Neural progenitor cell (in vitro differentiated cells): ENCODE data around the gene PTTG1IP.

Source experiments
- EZH2 ChIP-seq: fragments of 200-600 bp; sonication (generic); IDR thresholded peaks from 2 replicates; pipeline ENCODE4 v1.6.1; 2017; ENCODE audit warnings: antibody characterized with exemption, mild to moderate bottlenecking, moderate library complexity
- EZH2phosphoT487 ChIP-seq: fragments of 200-600 bp; sonication (generic); IDR thresholded peaks from 2 replicates; pipeline ENCODE4 v1.6.1; 2017; ENCODE audit warnings: antibody characterized with exemption
- TF ChIP-seq, protein P1 (sequence below): fragments of 200-600 bp; sonication (generic); IDR thresholded peaks from 2 replicates; pipeline ENCODE4 v1.5.1; 2017; ENCODE audit warnings: antibody characterized with exemption, mild to moderate bottlenecking

DNA sequence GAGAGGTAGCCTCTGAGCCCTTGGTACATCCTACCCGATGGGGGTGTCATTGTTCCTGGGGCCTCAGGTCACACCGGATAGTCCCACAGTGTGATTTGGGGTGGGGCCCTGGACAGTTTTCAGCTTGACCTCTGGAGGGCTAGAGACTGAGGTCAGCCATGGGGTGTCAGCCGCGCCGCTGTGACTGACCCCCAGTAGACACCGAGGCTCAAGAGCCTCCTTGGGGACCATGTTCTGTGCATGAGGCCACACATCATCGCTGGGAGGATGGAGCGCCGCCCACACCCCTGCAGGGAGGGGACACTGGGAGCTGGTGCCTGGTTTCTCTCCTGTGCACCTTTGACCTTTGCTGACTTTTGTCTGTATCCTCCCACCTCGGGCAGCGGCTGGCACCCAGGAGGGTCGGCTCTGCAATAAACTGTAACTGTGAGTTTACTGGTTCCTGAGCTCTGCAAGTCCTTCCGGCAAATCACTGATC is 24.6 kb upstream of the PTTG1IP start:
- TF ChIP-seq, protein P1, sequence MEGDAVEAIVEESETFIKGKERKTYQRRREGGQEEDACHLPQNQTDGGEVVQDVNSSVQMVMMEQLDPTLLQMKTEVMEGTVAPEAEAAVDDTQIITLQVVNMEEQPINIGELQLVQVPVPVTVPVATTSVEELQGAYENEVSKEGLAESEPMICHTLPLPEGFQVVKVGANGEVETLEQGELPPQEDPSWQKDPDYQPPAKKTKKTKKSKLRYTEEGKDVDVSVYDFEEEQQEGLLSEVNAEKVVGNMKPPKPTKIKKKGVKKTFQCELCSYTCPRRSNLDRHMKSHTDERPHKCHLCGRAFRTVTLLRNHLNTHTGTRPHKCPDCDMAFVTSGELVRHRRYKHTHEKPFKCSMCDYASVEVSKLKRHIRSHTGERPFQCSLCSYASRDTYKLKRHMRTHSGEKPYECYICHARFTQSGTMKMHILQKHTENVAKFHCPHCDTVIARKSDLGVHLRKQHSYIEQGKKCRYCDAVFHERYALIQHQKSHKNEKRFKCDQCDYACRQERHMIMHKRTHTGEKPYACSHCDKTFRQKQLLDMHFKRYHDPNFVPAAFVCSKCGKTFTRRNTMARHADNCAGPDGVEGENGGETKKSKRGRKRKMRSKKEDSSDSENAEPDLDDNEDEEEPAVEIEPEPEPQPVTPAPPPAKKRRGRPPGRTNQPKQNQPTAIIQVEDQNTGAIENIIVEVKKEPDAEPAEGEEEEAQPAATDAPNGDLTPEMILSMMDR, result no peak
- no peak for TF ChIP-seq EZH2
- TF ChIP-seq EZH2phosphoT487, result no peak
